Activated CD4-positive, alpha-beta memory T cell treated with anti-CD3 and anti-CD28 coated beads for 36 hours (primary cell): ENCODE results near the gene SEMA4B. TPM values are rescaled to one million over a fixed set of nuclear protein-coding genes. Genes with fewer than 3 reads are reported as not detected.
A peak's percentile ranks its signal among the peaks of the same experiment; 100 is the strongest.
"Not testable (repeated sequence)": the region's sequence is repeated elsewhere in the genome, so short reads cannot be mapped to it uniquely, and the experiment has no call there.

ENCODE experiments used
- CTCF ChIA-PET: fragments of 350-600 bp; sonication (Branson Sonifier 250); formaldehyde crosslinking; loops from one replicate; lab custom pipeline; 2021; ENCODE audit warnings: antibody characterized with exemption, inconsistent platforms; lab: Charles Lee
- POLR2A ChIA-PET: fragments of 350-600 bp; sonication (Branson Sonifier 250); formaldehyde crosslinking; loops from one replicate; lab custom pipeline; 2021; ENCODE audit warnings: antibody characterized with exemption; lab: Charles Lee
- DNase-seq: peaks from one replicate; pipeline ENCODE4 v3.0.0-alpha.2; 2020
- H3K27ac Mint-ChIP-seq: one replicate; pipeline ENCODE4 v1.8.0; 2021; ENCODE audit warnings: mixed read lengths
- H3K27me3 Mint-ChIP-seq: one replicate; pipeline ENCODE4 v1.8.0; 2021; ENCODE audit warnings: mixed read lengths
- H3K36me3 Mint-ChIP-seq: one replicate; pipeline ENCODE4 v1.8.0; 2021; ENCODE audit warnings: mixed read lengths
- H3K4me1 Mint-ChIP-seq: one replicate; pipeline ENCODE4 v1.8.0; 2021; ENCODE audit warnings: low read depth, mixed read lengths
- H3K4me3 Mint-ChIP-seq: one replicate; pipeline ENCODE4 v1.8.0; 2021; ENCODE audit warnings: mild to moderate bottlenecking, mixed read lengths
- H3K9me3 Mint-ChIP-seq: one replicate; pipeline ENCODE4 v1.8.0; 2021; ENCODE audit warnings: mixed read lengths
- intact Hi-C: fragments of 100-400 bp; cut with micrococcal nuclease; formaldehyde crosslinking; loops from one replicate; pipeline ENCODE4 v1.15.1; 2023
- total RNA-seq, 2 experiments: library from RNA; stranded (reverse); gene quantifications; one replicate each; pipeline ENCODE4 v1.2.3, GENCODE V29; 2021

SEMA4B gene
- total RNA-seq, 2 experiments from 2014 or later, result 13.1 to 16.7 TPM

DNA sequence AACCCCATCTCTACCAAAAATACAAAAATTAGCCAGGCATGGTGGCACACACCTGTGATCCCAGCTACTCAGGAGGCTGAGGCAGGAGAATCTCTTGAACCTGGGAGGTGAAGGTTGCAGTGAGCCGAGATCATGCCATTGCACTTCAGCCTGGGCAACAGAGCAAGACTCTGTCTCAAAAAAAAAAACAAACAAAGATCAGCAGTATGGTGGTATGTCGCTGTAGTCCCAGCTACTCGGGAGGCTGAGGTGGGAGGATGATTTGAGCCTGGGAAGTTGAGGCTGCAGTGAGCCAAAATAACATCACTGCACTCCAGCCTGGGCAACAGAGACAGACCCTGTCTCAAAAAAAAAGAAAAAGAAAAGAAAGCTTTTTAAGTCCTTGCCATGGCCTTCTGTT lies 36.9 kb upstream of the SEMA4B start:
- peaks cover 17% of the 10 kb centered on the region for H3K4me1 Mint-ChIP-seq
- H3K36me3 Mint-ChIP-seq, DNase-seq, H3K27me3 Mint-ChIP-seq, H3K27ac Mint-ChIP-seq, POLR2A ChIA-PET, H3K4me3 Mint-ChIP-seq, H3K9me3 Mint-ChIP-seq, CTCF ChIA-PET: not testable (repeated sequence)
- intact Hi-C loops, result loop anchor here (2.0 kb wide), 1 partner anchor 45 kb away; no protein-coding TSS in a partner anchor

DNA sequence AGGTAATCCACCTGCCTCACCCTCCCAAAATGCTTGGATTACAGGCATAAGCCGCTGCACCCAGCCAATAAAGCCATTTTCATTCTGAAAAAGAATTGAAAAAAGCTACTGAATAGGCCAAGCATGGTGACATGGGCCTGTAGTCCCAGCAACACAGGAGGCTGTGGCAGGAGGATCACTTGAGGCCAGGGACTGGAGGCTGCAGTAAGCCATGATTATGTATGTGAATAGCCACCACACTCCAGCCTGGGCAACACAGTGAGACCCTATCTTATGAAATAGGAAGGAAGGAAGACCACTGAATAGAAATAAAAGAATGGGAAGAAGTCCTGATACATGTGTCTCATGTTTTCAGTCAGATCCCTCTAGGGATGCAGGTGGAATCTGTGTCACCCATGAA lies 36.0 kb upstream of the SEMA4B start:
- Mint-ChIP-seq H3K36me3 (no peaks in the 10 kb centered on the region), H3K9me3 (no peaks in the 10 kb centered on the region), H3K27ac (no peak overlapping the region), H3K27me3 (no peaks in the 10 kb centered on the region), H3K4me3 (no peak overlapping the region), H3K4me1 (peaks cover 17% of the 10 kb centered on the region)
- no peak for DNase-seq
- CTCF ChIA-PET, result no interaction called here
- POLR2A ChIA-PET, result no interaction called here
- intact Hi-C loops, result loop anchor here (2.0 kb wide), 1 partner anchor 44 kb away; no protein-coding TSS in a partner anchor

DNA sequence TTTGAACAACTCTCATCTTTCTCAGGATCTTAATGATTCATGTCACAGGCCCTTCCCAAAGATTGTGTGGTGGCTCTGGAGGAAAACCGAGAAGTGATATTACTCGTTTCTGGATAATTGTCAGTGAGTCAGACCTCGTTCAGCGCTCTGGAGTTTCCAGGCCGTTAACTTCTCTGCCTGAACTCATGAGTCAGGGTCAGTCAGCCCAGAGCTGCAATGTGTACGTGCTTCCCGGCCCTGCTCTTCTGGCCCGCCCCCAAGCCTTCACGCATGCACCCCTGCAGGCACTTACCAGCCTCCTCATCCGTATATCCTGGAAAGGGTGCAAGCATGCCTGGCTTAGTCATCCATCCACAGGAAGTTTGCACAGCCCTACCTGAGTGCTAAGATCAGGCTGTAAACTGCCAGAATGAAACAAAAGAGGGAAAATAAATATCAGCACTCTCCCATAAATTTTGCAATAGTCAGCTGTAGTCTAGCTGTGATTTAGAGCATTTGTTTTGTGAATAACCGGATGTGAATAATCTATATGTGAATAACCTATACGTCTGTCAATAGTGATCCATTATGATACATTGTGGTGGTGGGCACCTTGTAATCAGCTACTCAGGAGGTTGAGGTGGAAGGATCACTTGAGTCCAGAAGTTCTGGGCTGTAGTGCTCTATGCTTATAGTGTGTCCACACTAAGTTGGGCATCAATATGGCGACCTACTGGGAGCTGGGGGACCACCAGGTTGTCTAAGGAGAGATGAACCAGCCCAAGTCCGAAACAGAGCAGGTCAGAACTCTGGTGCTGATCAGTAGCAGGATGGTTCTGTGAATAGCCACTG lies 35.3 kb upstream of the SEMA4B start:
- peak; percentile 80 for DNase-seq
- H3K27ac Mint-ChIP-seq, result peak overlapping the region; percentile 66
- H3K36me3 Mint-ChIP-seq, result no peaks in the 10 kb centered on the region
- H3K4me1 Mint-ChIP-seq, result peaks cover 17% of the 10 kb centered on the region
- intact Hi-C loops, result loop anchor here (2.0 kb wide), 1 partner anchor 43 kb away; no protein-coding TSS in a partner anchor
- CTCF ChIA-PET, result interaction anchor here (0.7 to 0.9 kb wide), 2 partner anchors 13 to 195 kb away, joined by 3 read pairs; no protein-coding TSS in a partner anchor
- POLR2A ChIA-PET, result interaction anchor here (1.1 kb wide), 1 partner anchor 18 kb away, joined by 3 read pairs; no protein-coding TSS in a partner anchor
- no peaks in the 10 kb centered on the region for H3K27me3 Mint-ChIP-seq
- H3K9me3 Mint-ChIP-seq, result no peaks in the 10 kb centered on the region
- no peak overlapping the region for H3K4me3 Mint-ChIP-seq

DNA sequence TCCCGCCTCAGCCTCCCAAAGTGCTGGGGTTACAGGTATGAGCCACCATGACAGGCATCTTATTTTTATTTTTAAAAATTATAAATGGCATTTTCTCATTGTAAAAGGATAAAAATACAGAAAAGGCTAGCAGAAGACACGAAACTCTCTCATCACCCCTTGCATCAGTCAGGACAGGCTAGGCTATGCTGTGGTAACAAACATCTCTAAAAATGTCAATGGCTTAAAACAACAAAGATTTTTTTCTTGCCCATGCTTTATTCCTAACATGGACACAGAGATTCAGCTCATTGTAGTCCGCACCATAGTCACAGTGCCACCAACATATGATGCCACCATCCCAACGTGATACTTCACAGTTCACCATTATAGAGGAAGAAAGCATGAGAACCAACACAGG lies 34.0 kb upstream of the SEMA4B start:
- Mint-ChIP-seq H3K27ac (no peak overlapping the region), H3K27me3 (no peaks in the 10 kb centered on the region), H3K4me1 (peaks cover 13% of the 10 kb centered on the region), H3K36me3 (no peaks in the 10 kb centered on the region), H3K9me3 (no peaks in the 10 kb centered on the region), H3K4me3 (no peak overlapping the region)
- ChIA-PET POLR2A (no interaction called here), CTCF (no interaction called here)
- intact Hi-C loops, result no loop called here
- no peak for DNase-seq

DNA sequence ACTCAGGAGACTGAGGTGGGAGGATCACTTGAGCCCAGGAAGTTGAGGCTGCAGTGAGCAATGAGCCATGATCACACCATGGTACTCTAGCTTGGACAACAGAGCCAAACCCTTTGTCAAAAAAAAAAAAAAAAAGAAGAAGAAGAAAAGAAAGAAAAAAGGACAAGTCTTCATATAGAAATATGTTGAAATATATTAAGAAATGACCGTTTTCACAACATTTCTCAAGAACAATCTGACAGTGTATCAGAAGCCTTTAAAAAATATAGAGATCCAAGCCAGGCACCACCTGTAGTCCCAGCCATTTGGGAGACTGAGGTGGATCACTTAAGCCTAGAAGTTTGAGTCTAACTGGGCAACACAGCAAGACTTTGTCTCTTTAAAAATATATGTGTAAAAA lies 29.5 kb upstream of the SEMA4B start:
- ChIA-PET CTCF (no interaction called here), POLR2A (no interaction called here)
- H3K36me3 Mint-ChIP-seq, result no peaks in the 10 kb centered on the region
- H3K4me1 Mint-ChIP-seq, result no peaks in the 10 kb centered on the region
- H3K27ac Mint-ChIP-seq, result no peak overlapping the region
- no peaks in the 10 kb centered on the region for H3K27me3 Mint-ChIP-seq
- H3K9me3 Mint-ChIP-seq, result no peaks in the 10 kb centered on the region
- DNase-seq, result no peak
- no peak overlapping the region for H3K4me3 Mint-ChIP-seq
- intact Hi-C loops, result no loop called here

DNA sequence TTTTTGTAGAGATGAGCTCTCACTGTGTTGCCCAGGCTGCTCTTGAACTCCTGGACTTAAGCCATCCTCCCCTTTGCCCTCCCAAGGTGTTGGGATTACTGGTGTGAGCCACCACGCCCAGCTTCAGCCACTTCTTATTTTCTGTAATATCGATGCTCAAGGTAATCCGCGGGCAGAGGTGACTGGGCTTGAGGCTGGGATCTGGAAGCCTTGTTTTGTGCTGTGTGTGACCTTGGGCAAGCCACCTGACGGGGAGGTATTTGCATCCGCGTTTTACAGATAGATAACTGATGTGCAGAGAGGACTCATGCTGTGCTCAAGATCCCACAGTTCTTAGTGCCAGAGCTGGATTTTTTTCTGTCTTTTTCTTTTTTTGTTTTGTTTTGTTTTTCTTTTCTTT lies 27.8 kb upstream of the SEMA4B start:
- ChIA-PET POLR2A (no interaction called here), CTCF (no interaction called here)
- peaks cover 1% of the 10 kb centered on the region for H3K4me1 Mint-ChIP-seq
- H3K9me3 Mint-ChIP-seq, result no peaks in the 10 kb centered on the region
- H3K4me3 Mint-ChIP-seq, result no peak overlapping the region
- H3K27ac Mint-ChIP-seq, result no peak overlapping the region
- no peaks in the 10 kb centered on the region for H3K27me3 Mint-ChIP-seq
- intact Hi-C loops, result no loop called here
- no peak for DNase-seq
- H3K36me3 Mint-ChIP-seq, result no peaks in the 10 kb centered on the region

DNA sequence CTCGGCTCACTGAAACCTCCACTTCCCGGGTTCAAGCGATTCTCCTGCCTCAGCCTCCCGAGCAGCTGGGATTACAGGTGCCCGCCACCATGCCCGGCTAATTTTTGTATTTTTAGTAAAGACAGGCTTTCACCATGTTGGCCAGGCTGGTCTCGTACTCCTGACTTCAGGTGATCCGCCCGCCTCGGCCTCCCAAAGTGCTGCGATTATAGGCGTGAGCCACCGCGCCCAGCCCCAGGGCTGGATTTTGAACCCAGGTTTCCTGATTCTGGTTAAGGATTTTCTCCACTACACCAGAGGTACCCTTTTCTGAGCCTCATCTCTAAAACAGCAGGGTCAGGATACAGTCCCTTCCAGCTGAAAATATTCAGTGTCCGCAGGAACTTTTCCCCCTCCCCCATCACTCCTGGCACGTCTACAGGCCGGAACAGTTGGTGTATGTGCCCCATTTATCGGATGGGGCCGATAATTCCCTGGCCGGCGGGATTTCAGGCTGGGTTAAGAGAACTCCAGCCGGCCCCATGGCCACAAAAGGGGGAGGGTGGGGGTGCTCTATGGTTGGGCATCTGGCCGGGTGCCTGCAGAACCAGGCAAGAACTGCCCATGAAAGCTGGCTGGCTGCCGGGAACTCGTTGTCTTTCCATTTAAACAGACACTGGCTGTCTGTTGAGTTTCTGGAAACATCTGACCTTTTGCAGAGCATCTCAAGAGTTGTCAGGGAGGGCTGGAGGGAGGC lies 26.8 kb upstream of the SEMA4B start:
- Mint-ChIP-seq H3K36me3 (no peaks in the 10 kb centered on the region), H3K4me1 (peaks cover 10% of the 10 kb centered on the region), H3K4me3 (no peak overlapping the region), H3K27me3 (no peaks in the 10 kb centered on the region), H3K9me3 (no peaks in the 10 kb centered on the region), H3K27ac (no peak overlapping the region)
- ChIA-PET POLR2A (no interaction called here), CTCF (interaction anchor here (0.6 kb wide), 1 partner anchor 34 kb away, joined by 3 read pairs; no protein-coding TSS in a partner anchor)
- intact Hi-C loops, result no loop called here
- no peak for DNase-seq

DNA sequence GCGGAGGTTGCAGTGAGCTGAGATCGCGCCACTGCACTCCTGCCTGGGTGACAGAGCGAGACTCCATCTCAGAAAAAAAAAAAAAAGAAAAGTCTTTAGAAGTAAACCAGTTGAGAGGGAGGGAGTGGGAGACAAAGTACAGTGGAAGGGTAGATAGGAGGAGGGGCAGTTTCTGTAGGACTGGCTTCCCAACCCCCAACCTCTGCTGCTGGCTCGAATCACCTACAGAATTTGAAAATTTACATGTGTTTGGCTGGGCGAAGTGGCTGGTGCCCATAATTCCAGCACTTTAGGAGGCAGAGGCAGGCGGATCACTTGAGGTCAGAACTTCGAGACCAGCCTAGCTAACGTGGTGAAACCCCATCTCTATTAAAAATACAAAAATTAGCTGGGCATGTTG lies 24.1 kb upstream of the SEMA4B start:
- no peaks in the 10 kb centered on the region for H3K27me3 Mint-ChIP-seq
- ChIA-PET CTCF (interaction anchor here (1.2 to 2.7 kb wide), 2 partner anchors 23 to 44 kb away, joined by 4 to 12 read pairs; no protein-coding TSS in a partner anchor), POLR2A (interaction anchor here (1.1 kb wide), 1 partner anchor 11 kb away, joined by 8 read pairs; no protein-coding TSS in a partner anchor)
- no peaks in the 10 kb centered on the region for H3K9me3 Mint-ChIP-seq
- H3K36me3 Mint-ChIP-seq, result no peaks in the 10 kb centered on the region
- intact Hi-C loops, result no loop called here
- H3K4me3 Mint-ChIP-seq, result no peak overlapping the region
- no peak overlapping the region for H3K27ac Mint-ChIP-seq
- H3K4me1 Mint-ChIP-seq, result peaks cover 12% of the 10 kb centered on the region
- no peak for DNase-seq

DNA sequence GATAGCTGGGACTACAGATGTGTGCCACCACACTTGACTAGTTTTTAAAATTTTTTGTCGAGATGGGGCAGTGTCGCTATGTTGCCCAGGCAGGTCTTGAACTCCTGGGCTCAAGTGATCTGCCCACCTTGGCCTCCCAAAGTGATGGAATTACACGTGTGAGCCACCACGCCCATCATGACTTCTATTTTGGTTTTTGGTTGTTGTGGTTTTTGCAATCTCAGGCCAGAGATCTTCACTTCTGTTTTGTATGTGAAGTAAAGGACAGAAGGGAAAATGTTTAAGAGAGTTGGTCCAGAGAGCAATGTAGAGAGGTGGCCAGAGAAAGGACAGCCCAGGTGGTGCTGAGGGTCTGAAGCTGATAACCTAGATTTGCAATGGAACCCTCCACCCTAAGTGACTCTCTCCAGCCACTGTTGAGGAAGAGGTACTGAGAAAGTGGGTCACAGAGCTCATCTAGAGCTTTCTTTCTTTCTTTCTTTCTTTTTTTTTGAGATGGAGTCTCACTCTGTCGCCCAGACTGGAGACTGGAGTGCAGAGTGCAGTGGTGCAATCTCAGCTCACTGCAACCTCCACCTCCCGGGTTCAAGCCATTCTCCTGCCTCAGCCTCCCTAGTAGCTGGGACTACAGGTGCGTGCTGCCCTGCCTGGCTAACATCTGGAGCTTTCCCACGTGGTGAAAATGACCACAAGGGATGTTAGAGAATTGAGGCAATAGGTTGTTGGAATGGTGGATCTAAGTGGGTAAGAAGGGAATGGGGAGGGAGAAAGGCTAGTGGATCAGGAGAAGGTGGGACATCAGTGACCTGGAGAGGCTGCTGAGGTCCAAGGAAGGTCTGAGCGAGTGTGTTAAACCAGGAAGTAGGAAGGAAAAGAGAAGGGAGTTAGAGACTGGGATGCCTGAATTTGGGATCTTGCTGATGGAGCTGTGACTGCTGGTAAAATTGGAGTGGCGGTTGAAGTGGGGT lies 22.4 kb upstream of the SEMA4B start:
- ChIA-PET CTCF (interaction anchor here (2.7 kb wide), 1 partner anchor 43 kb away, joined by 12 read pairs; no protein-coding TSS in a partner anchor), POLR2A (no interaction called here)
- H3K27ac Mint-ChIP-seq, result no peak overlapping the region
- H3K4me3 Mint-ChIP-seq, result no peak overlapping the region
- H3K4me1 Mint-ChIP-seq, result peaks cover 13% of the 10 kb centered on the region
- H3K9me3 Mint-ChIP-seq, result no peaks in the 10 kb centered on the region
- H3K27me3 Mint-ChIP-seq, result no peaks in the 10 kb centered on the region
- intact Hi-C loops, result no loop called here
- no peaks in the 10 kb centered on the region for H3K36me3 Mint-ChIP-seq
- peak; percentile 25 for DNase-seq

DNA sequence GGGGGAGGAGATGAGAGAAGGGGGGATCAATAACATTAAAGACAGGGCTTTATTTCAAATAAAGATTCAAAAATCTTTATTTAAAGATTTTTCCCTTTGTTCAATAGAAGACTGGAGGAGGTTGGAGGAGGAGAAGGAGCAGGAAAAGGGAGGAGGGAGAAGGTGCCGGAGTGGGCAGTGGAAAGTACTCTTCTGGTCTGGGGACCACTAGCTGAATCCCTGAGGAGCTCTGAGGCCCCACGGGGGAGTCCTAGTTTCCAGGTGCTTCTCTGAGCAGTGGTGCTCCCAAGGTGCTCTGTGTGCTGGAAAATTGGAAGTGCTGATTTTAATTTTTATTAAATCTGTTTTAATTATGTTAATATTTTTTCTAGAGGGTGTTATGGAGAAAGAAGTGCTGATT lies 19.4 kb upstream of the SEMA4B start:
- no peak overlapping the region for H3K4me3 Mint-ChIP-seq
- H3K4me1 Mint-ChIP-seq, result peaks cover 27% of the 10 kb centered on the region
- no peaks in the 10 kb centered on the region for H3K9me3 Mint-ChIP-seq
- ChIA-PET CTCF (no interaction called here), POLR2A (no interaction called here)
- H3K27ac Mint-ChIP-seq, result no peak overlapping the region
- no peak for DNase-seq
- intact Hi-C loops, result no loop called here
- H3K36me3 Mint-ChIP-seq, result no peaks in the 10 kb centered on the region
- no peaks in the 10 kb centered on the region for H3K27me3 Mint-ChIP-seq

DNA sequence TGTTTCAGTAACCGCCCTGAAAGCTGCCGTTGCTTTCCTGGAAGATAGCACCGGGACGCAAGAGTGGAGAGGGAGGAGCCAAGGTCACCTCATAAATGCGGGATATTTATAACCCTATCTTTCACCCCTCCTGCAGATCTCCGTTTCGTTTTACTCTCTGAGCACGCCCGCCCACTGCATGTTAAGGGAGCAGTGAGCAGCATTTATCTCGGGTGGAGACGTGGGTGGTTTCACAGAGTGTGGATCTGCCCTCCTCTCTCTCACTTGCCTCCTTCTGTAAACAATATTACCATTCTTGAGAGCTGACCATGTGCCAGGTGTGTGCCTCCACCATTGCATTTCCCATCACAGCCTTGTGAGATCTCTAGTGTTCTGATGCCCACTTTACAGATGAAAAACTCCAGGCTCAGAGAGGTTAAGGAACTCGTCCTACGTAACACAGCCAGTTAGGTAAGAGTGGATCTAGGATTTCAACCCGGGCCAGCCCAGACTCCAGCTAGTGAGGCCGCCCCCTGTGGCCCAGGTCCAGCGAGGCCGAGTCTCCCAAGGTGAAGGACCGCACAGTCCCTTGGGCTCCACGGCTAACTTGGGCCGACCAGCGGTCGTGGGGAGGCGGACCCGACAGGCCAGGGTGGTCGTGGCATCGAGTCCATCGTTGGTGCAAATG lies 16.9 kb upstream of the SEMA4B start:
- DNase-seq, result peak; percentile 67
- CTCF ChIA-PET, result no interaction called here
- Mint-ChIP-seq H3K27ac (peak overlapping the region; percentile 78), H3K9me3 (no peaks in the 10 kb centered on the region), H3K4me3 (peak overlapping the region; percentile 81), H3K36me3 (no peaks in the 10 kb centered on the region), H3K4me1 (peaks cover 18% of the 10 kb centered on the region), H3K27me3 (no peaks in the 10 kb centered on the region)
- POLR2A ChIA-PET, result interaction anchor here (1.1 kb wide), 1 partner anchor 18 kb away, joined by 3 read pairs; no protein-coding TSS in a partner anchor
- intact Hi-C loops, result loop anchor here (2.0 kb wide), 1 partner anchor 17 kb away; the partner anchor contains the start of gene SEMA4B
